Stimulated activated naive CD8-positive, alpha-beta T cell treated with anti-CD3 and anti-CD28 coated beads, Interleukin-15, Interleukin-2, amounts not matched to agents 100 ng/mL and 50 ng/mL, for 24 hours (primary cell): ENCODE data around the gene AGRP.

ENCODE experiments used
- H3K27ac Mint-ChIP-seq: one replicate; pipeline ENCODE4 v1.8.0; 2021; ENCODE audit warnings: mild to moderate bottlenecking, mixed read lengths
- H3K27me3 Mint-ChIP-seq: one replicate; pipeline ENCODE4 v1.8.0; 2021; ENCODE audit warnings: mixed read lengths
- H3K36me3 Mint-ChIP-seq: one replicate; pipeline ENCODE4 v1.8.0; 2021; ENCODE audit warnings: low read depth, mixed read lengths
- H3K4me1 Mint-ChIP-seq: one replicate; pipeline ENCODE4 v1.8.0; 2021; ENCODE audit warnings: low read depth, mixed read lengths
- H3K4me3 Mint-ChIP-seq: one replicate; pipeline ENCODE4 v1.8.0; 2021; ENCODE audit warnings: mild to moderate bottlenecking, mixed read lengths
- H3K9me3 Mint-ChIP-seq: one replicate; pipeline ENCODE4 v1.8.0; 2021; ENCODE audit warnings: mixed read lengths

AGRP gene

GRCh38 chr16:67446968-67447507, 36.3 kb downstream of the AGRP start:
- no peak overlapping the region for H3K4me3 Mint-ChIP-seq
- H3K36me3 Mint-ChIP-seq, result peaks cover 6% of the 10 kb centered on the region
- H3K27me3 Mint-ChIP-seq, result no peaks in the 10 kb centered on the region
- H3K27ac Mint-ChIP-seq, result no peak overlapping the region
- no peaks in the 10 kb centered on the region for H3K9me3 Mint-ChIP-seq
- no peaks in the 10 kb centered on the region for H3K4me1 Mint-ChIP-seq

DNA sequence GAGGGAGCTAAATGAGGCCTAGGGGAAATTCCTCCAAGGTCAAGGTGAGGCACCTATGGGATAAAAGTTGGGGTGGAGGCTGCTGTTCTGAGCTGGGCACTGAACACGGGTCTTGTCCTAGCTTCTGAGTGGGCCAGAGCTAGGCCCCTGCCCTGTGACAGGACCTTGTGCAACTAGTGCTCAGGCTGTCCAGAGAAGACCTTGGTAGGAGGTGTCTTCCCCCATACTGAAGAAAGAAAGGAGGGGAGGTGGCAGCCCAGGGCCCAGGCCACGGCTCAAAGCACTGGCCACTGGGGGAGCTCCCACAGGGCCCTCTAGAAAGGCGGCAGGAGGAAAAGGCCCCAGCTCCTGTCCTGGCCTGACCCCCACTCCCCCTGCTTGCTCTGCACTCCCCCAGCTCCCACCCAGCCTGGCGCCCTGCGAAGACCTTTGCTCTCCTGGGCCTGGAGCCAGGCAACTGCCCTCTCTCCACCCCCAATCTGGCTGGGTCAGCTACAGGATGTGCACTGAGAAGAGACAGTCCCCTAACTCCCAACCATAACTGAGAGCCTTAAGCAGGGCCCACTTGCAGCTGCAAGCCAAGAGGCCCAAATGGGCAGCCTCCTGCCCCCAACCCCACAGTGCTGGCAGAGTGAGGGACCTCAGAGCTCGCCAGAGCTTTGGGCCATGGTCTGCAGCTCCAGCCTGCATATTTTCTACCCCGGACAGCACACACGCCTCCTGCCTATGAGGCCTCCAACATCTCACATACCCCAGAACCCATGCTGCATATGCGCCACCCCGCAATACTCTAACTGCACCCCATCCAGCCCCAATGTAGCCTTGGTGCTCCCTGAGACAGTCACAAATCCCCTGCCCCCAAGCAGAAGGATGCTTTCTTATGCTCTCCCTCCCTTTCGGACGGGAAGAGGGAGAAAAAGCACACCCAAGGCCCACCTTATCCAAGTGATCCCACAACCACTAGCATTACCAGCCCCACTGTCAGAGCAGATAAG, 37.1 kb downstream of the AGRP start:
- Mint-ChIP-seq H3K27me3 (no peaks in the 10 kb centered on the region), H3K4me3 (no peak overlapping the region), H3K4me1 (no peaks in the 10 kb centered on the region), H3K27ac (no peak overlapping the region), H3K9me3 (no peaks in the 10 kb centered on the region), H3K36me3 (peaks cover 6% of the 10 kb centered on the region)

GRCh38 chr16:67445441-67445912, 37.9 kb downstream of the AGRP start:
- Mint-ChIP-seq H3K4me1 (no peaks in the 10 kb centered on the region), H3K9me3 (no peaks in the 10 kb centered on the region), H3K27me3 (no peaks in the 10 kb centered on the region), H3K27ac (no peak overlapping the region), H3K4me3 (no peak overlapping the region), H3K36me3 (peaks cover under 1% of the 10 kb centered on the region)

- Mint-ChIP-seq H3K4me3 (no peak overlapping the region), H3K27me3 (no peaks in the 10 kb centered on the region), H3K9me3 (no peaks in the 10 kb centered on the region), H3K27ac (no peak overlapping the region), H3K4me1 (no peaks in the 10 kb centered on the region), H3K36me3 (no peaks in the 10 kb centered on the region)
These were observed 38.3 kb downstream of the AGRP start for GRCh38 chr16:67445126-67445426.

GRCh38 chr16:67444259-67445125, 38.9 kb downstream of the AGRP start:
- H3K27me3 Mint-ChIP-seq, result no peaks in the 10 kb centered on the region
- H3K9me3 Mint-ChIP-seq, result no peaks in the 10 kb centered on the region
- no peak overlapping the region for H3K27ac Mint-ChIP-seq
- H3K4me1 Mint-ChIP-seq, result no peaks in the 10 kb centered on the region
- H3K36me3 Mint-ChIP-seq, result no peaks in the 10 kb centered on the region
- H3K4me3 Mint-ChIP-seq, result no peak overlapping the region

GRCh38 chr16:67443265-67443664, 40.1 kb downstream of the AGRP start:
- H3K27me3 Mint-ChIP-seq, result no peaks in the 10 kb centered on the region
- no peaks in the 10 kb centered on the region for H3K4me1 Mint-ChIP-seq
- H3K4me3 Mint-ChIP-seq, result no peak overlapping the region
- H3K36me3 Mint-ChIP-seq, result peaks cover 6% of the 10 kb centered on the region
- H3K27ac Mint-ChIP-seq, result no peak overlapping the region
- H3K9me3 Mint-ChIP-seq, result no peaks in the 10 kb centered on the region

- Mint-ChIP-seq H3K27ac (no peak overlapping the region), H3K4me3 (no peak overlapping the region), H3K9me3 (no peaks in the 10 kb centered on the region), H3K36me3 (peaks cover 9% of the 10 kb centered on the region), H3K4me1 (peaks cover 2% of the 10 kb centered on the region), H3K27me3 (no peaks in the 10 kb centered on the region)
These were observed 40.6 kb downstream of the AGRP start for GRCh38 chr16:67442581-67443255.

DNA sequence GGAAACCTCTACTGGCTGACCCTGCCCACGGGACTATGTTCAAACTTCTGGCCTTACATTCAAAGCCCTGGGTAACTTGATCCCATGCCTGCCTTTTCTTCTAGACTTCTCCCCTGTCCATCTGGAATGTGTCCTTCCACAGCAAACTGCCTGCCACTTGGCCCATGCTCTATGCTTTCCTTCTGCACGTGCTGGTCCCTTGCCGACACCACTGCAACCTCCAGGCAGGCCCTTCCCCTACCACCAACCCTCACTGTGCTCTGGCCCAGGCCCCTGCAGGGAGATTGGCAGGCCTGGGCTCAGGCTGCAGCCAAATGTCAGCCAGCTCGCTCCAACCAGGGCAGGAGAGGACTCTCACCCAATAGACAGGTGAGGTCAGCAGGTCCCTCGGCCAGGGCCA, 41.4 kb downstream of the AGRP start:
- Mint-ChIP-seq H3K27me3 (no peaks in the 10 kb centered on the region), H3K9me3 (no peaks in the 10 kb centered on the region), H3K4me3 (no peak overlapping the region), H3K36me3 (peaks cover 10% of the 10 kb centered on the region), H3K4me1 (peaks cover 5% of the 10 kb centered on the region), H3K27ac (no peak overlapping the region)

DNA sequence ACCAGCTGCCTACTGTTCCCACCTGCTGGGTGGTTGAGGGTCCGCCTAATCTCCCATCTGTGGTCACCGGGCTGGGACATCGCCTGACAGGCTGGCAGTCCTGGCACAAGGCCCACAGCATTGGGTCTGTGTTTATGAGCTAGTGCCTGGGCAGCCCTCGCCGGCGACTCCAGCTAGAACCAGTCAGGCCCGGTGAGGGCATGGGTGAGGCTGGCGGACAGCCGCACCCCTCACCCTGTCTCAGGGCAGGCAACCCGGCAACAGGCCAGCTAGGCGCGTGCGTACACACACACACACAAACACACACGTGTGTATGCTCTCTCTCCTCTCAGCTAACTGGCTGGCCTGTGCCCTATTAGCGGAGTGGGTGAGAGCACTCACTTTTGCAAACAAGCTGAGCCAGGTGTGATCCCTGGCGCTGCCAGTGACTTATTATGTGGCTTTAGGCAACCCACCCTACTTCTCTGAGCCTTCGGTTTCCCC, 42.0 kb downstream of the AGRP start:
- Mint-ChIP-seq H3K27me3 (no peaks in the 10 kb centered on the region), H3K4me3 (no peak overlapping the region), H3K9me3 (no peaks in the 10 kb centered on the region), H3K4me1 (peaks cover 5% of the 10 kb centered on the region), H3K27ac (no peak overlapping the region), H3K36me3 (peaks cover 10% of the 10 kb centered on the region)

DNA sequence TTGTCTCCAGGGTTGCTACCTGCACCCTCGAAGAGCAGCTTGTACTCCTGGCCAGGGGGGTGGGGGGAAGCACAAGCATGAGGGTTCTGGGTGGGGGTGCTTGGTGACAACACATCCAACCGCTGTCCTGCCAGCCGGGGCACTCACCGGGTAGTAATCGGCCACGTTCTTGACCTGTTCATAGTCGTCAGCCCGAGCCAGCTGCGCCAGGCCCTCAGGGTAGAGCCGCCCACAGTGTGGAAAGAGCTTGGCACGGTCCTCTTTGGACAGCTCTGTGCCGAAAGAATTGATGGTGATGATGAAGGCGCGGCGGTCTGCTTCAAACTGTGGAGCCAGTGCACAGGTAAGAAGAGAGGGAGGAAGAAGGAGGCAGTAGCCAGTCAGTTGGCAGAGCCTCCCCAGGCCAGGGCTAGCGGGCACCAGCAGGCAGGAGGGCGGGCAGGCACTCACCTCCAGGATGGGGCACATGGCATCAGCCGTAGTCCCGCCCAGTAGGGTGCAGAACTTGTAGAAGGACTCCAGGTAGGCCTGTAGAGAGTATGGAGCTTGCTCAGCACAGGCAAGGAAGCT, 44.4 kb downstream of the AGRP start:
- H3K4me3 Mint-ChIP-seq, result no peak overlapping the region
- H3K9me3 Mint-ChIP-seq, result no peaks in the 10 kb centered on the region
- peaks cover 10% of the 10 kb centered on the region for H3K36me3 Mint-ChIP-seq
- H3K27ac Mint-ChIP-seq, result no peak overlapping the region
- peaks cover 5% of the 10 kb centered on the region for H3K4me1 Mint-ChIP-seq
- no peaks in the 10 kb centered on the region for H3K27me3 Mint-ChIP-seq

GRCh38 chr16:67438098-67438791, 45.1 kb downstream of the AGRP start:
- Mint-ChIP-seq H3K36me3 (peaks cover 10% of the 10 kb centered on the region), H3K9me3 (no peaks in the 10 kb centered on the region), H3K4me3 (no peak overlapping the region), H3K27ac (no peak overlapping the region), H3K27me3 (no peaks in the 10 kb centered on the region), H3K4me1 (peaks cover 5% of the 10 kb centered on the region)

GRCh38 chr16:67437513-67437912, 45.8 kb downstream of the AGRP start:
- Mint-ChIP-seq H3K36me3 (peaks cover 10% of the 10 kb centered on the region), H3K4me3 (no peak overlapping the region), H3K27ac (no peak overlapping the region), H3K9me3 (no peaks in the 10 kb centered on the region), H3K4me1 (peaks cover 5% of the 10 kb centered on the region), H3K27me3 (peaks cover 1% of the 10 kb centered on the region)

- H3K9me3 Mint-ChIP-seq, result no peaks in the 10 kb centered on the region
- H3K27ac Mint-ChIP-seq, result no peak overlapping the region
- H3K27me3 Mint-ChIP-seq, result peaks cover 8% of the 10 kb centered on the region
- no peak overlapping the region for H3K4me3 Mint-ChIP-seq
- H3K36me3 Mint-ChIP-seq, result peaks cover 10% of the 10 kb centered on the region
- H3K4me1 Mint-ChIP-seq, result peaks cover 5% of the 10 kb centered on the region
These were observed 46.6 kb downstream of the AGRP start for GRCh38 chr16:67436640-67437193.
